ENCODE data around the gene EHBP1.

- TF ChIP-seq EZH2 (IDR thresholded peaks at IDR 0.05; ENCODE audit: low read depth, unreplicated experiment) (peak; percentile 69), ETS1 (IDR thresholded peaks at IDR 0.05) (no peak), POLR2AphosphoS5 (IDR thresholded peaks at IDR 0.05; ENCODE audit: low read depth) (no peak)
Measured at GRCh38 chr2:63059793-63060471, 354.4 kb downstream of the EHBP1 start.

All from GM23338 (cell line).